NCI-H446 treated with DMSO at 0.1 percent for 48 hours (cell line): ENCODE results near the gene PSAP.

Experiments
- DNase-seq: peaks from one replicate; lab custom pipeline; 2025; lab: John Stamatoyannopoulos, UW

Gene PSAP

DNA sequence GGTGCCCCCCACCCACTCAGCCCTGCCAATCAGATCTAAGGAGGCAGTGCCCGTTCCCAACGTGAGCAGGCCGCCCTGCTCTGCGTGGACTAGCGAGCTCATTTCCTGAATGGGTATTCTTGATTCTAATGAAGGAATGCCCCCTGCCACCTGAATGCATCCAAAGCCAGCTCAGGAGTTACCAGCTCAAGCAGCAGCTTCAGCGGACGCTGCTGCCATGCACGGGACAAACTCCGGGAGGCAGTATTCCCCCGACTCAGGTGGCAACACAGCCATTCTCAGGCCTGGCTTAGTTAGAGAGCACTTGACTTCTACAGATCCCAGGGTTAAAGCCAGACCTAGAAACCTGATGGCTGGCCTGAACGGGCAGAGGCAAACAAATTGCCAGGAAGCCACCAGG is 25.8 kb downstream of the PSAP start:
- DNase-seq, result no peak

DNA sequence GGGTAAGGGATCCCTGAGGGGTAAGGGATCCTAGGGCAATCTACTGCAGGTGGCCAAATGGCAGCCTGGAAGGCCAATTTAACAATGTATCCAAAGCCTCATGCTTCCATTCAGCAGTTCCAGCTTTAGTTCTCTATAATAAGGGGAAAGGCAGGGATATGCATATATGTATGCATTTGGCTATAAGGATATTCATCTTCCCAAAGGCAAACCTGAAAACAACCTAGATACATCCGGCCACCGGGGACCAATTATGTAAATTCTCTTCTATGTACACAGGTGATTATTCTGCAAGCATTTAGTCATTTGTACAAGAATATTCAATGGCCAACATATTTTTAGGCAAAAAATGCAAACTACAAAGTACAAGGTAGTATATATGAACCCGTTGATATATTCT is 26.7 kb downstream of the PSAP start:
- DNase-seq, result no peak

DNA sequence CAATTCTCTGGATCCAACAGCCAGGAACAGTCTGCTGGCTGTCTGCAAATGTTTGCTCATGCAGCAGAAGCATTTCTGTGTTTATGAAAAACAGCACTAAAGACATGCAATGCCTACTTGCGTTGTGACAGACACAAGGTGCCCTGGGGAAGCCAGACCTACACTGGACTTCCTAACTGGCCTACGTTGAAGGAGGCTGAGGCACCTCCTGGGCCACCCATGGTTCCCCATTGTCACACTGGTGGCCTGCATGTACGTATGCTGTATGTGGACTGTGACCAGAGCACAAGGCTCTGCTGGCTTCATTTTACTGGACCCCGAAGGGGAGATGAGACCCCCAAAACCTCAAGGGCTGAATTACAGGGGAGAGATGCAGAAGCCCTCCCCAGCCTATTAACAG is 27.7 kb downstream of the PSAP start:
- no peak for DNase-seq

DNA sequence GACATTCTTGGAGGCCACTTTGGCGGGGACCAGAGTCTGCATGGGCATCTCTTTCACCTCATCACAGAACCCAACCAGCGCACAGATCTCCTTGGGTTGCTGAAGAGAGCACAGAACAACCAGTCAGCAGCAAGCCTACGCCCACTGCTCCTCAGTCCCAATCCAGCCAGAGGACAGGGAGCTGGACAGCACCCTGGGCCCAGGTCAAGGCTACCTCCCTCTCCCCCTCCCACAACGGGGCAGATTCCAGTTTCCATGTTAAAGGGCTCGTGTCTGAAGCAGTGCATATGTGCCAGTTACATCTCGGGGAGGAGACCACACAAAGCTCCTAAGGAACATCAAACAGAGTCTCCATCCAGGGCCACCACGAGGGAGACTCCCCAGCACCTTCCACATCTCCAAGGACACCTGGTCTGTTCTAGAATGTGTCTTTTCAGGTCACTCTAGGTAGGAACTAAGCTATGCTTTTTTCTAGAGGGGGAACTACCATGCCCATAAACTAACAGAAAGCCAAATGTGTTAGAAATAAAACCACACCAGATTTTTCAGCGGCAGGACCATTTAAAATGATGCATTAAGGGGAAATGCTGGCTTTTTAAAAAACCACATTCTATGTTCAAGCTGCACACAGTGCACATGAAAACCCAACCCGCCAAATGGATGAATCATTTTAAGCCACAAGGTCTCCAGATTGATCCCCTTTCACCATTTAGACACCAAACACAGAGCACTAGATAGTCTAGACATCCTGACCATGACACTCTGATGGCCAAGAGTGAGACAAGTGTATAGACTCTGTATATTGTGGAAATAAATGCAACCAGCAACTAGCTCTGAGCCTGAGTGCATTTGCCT is 28.9 kb downstream of the PSAP start:
- no peak for DNase-seq

DNA sequence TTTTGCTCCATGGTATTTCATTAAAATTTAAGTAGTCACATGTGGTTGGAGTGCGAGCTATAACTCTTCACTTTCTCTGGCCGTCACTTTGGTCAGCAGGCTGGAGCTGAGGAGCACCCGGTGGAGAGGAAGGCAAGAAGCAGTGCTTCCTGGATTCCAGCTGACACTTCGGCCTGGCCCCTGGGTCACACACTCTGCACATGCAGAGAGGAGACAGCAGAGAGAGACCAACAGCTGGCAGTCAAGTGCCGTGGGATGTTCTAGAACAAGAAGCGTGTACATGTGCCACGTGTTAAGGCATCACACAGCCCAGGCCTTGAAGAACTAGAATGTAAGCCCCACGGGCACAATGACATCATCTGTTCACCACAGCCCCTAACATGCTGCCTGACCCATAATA is 30.1 kb downstream of the PSAP start:
- DNase-seq, result no peak

DNA sequence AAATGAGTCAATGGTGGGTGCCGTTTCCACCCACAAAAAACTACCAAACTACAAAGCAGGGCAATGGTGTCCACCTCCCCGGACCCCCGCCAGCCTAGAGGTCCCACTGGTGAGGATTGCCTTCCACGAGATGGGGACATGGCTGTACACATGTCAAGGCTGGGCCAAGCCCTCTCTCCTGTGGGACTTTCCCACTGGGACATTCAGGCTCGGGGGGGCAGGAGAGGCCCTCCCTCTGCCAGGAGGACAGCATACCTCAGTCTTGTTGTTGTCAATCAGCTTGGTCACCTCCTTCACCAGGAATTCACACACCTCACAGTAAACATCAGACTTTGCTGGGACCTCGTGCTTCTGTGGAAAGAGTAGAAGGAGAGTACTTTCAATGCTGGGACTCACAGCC is 31.1 kb downstream of the PSAP start:
- no peak for DNase-seq

DNA sequence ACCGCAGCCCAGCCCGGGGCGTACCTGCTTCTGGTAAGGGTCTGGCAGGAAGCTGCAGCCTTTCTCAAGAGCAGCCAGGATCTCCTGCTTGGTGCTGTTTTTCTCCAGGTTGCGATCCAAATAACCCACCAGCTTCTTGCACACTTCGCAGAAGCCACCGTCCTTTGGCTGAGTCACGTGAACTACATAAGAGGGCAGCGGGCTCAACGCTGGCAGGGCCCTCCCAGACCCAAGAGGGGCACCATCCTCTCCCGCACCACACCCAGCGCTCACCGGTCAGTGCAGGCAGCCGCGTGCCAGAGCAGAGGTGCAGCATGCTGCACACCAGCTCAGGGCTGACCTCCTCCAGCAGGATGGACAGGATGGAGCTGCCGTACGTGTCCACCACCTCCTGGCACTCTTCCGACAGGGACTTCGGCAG is 31.6 kb downstream of the PSAP start:
- DNase-seq, result no peak

DNA sequence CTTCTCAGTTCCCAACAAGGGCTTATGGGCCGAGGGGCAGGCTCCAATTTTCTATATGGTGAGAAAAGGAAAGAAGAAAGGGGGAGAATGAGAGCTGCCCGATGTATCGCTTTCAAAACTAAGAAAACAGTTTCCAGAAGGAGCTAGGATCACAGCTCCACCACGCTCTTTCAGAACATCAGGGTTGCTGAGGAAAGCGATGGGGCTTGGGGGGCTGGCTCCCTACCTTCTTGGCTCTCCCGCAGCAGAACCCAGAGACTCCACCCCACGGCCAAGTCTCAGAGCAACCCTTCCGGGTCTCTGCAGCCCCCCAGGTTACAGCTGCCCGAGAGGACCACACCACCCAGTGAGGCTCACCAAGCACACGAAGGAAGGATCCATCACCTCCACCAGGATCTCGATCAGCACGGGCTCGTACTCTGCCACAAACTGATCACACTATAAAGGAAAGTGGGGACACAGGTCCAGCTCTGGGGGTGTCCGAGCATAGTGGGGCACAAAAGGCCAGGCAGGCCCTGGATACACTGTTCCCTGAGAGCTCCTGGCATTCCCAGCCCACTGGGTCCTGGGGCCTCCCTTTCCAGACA is 32.3 kb downstream of the PSAP start:
- DNase-seq, result no peak

DNA sequence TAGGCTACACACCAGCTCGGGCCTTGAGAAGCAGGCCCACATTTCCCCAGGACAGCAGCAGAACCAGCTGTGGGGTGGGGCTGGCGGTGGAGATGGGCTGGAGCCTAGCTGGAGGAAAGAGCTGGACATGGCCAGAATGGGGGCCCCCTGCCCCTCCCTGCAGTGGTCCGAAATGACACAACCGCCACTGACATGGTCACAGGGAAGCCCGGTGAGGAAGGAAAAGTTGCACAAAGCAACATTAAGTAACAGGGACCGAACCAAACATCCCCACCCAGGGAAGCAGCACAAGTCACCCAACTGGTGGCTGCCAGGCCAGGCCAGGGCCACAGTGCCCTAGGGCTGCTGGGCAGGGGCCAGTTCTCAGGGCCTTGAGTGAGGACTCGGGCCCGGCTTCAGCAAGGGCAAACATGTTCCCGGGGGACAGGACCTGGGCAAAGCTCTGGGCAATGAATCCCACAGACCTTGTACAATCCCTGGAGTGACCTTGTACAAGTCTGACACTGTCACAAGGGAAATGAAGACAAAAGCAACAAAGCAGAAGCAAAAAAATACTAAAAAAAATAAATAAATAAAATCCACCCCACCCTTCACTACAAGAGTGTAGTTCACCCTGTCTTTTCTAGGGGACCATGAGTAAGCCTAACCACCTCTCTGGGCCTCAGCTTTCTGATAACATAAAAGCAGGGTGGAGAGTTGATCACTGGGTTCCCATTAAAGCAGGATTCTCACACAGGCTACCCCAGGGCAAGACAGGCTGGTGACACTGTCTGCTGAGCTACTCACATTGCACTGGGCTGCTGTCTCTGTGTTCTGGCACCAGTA is 33.0 kb downstream of the PSAP start:
- DNase-seq, result no peak

DNA sequence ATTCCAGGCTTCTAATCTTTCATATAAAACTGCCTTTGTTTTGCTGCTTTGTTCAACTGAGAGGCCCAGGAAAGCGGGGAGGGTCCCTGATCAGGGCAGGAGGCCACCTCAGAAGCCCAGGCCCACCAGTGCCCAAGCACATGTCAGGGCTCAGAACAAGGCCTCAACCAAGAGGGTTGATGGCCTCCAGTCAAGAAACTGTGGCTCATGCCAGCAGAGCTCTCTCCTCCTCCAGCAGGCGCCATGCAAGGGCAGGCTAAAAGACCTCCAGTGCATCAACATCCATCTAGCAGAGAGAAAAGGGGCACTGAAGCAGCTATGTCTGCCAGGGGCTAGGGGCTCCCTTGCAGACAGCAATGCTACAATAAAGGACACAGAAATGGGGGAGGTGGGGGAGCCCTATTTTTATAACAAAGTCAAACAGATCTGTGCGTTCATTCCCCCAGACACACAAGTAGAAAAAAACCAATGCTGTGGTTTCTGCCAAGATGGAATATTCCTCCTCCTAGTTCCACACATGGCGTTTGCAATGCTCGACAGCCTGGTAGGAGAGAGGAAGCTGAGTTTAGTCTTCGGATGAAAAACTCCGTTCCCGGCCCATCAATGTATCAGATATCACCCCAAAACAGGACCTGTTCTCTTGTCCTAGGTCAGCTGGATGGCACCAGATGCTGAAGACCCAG is 34.0 kb downstream of the PSAP start:
- DNase-seq, result no peak

DNA sequence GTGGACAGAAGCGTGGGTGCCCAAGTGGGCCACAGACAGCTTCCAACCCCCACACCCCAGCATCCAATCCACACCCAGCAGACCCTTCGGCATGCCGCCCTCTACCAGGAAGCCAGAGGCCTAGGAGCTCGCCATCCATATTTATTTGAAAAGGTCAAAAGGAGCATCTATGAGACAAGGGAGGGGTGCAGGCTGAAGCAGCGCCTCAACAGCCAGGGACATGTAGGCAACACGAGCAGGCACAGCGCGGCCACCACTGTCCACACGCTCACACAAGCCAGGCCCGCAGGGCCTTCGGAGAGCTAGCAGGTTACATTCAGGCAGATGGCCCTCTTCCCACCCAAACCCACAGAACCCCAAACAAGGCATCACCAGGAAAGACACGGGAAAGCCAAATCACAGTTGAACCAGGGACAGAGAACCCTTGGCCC is 34.6 kb downstream of the PSAP start:
- no peak for DNase-seq

DNA sequence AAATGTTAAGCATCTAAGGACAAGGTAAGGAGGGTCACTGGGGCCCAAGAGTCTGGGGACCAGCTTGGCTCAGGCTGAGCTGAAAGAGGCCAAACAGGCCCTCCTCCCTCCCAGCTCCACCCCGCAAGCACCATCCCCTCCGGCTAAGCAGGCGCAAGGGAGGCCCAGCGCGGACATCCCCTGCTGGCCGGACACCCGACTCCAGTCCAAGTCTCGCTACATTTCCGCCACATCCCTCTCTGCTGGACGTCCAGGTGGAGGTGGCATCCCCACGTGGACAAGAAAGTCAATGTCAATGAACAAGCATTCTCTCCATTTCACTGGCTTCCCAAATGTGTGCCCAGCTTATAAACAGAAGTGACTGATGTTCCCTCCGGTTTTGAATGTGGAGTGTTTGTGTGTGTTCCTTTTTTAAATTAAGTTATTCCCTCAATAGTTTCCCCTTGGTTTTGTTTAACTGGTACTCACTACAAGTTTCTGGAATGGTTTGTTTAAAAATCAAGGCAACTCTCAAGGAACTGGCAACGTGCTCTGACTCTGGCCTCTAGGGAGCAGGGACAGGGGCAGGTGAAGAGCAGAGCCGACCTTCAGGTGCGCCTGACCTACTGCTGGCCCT is 35.4 kb downstream of the PSAP start:
- DNase-seq, result no peak

DNA sequence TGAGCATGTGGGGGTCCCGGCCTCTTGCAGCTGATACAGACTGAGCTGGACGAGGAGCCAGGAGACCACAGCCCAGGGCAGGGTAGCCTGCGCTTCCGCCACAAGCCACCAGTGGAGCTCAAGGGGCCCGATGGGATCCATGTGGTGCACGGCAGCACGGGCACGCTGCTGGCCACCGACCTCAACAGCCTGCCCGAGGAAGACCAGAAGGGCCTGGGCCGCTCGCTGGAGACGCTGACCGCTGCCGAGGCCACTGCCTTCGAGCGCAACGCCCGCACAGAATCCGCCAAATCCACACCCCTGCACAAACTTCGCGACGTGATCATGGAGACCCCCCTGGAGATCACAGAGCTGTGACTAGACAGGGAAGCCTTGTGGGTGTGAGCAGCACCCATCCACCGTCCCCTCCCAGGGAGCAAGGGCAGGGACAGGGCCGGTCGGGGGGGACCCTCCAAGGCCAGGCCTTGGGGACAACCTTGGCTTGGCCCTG is 36.1 kb downstream of the PSAP start:
- DNase-seq, result no peak

DNA sequence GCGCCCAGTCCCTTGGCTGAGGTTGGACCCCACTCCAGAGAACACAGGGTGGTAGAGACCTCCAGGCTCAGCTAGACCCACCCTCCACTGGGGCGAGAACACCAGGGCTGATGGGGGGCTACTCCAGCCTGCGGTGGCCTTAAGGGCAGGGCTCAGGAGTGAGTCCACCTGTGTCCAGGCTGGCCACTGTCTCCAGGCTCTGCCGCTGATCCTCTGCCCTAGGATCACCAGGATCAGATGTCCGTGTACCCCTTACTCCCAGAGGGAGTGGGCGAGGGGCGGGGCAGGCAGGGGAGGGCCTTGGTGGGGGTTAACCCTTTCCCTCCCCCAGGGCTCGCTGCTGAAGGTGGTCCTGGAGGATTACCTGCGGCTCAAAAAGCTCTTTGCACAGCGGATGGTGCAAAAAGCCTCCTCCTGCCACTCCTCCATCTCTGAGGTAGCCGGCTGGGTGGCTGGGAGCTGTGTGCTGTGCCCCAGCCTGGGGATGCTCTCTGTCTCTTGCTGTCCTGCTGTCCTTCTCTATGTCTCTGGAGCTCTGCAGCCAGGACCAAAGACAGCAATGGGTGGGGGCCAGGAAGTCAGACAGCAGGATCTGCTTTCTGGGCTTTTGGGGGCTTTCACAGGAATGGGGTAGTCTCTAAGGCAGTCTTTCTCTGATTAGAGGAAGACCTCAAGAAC is 38.0 kb downstream of the PSAP start:
- DNase-seq, result no peak

DNA sequence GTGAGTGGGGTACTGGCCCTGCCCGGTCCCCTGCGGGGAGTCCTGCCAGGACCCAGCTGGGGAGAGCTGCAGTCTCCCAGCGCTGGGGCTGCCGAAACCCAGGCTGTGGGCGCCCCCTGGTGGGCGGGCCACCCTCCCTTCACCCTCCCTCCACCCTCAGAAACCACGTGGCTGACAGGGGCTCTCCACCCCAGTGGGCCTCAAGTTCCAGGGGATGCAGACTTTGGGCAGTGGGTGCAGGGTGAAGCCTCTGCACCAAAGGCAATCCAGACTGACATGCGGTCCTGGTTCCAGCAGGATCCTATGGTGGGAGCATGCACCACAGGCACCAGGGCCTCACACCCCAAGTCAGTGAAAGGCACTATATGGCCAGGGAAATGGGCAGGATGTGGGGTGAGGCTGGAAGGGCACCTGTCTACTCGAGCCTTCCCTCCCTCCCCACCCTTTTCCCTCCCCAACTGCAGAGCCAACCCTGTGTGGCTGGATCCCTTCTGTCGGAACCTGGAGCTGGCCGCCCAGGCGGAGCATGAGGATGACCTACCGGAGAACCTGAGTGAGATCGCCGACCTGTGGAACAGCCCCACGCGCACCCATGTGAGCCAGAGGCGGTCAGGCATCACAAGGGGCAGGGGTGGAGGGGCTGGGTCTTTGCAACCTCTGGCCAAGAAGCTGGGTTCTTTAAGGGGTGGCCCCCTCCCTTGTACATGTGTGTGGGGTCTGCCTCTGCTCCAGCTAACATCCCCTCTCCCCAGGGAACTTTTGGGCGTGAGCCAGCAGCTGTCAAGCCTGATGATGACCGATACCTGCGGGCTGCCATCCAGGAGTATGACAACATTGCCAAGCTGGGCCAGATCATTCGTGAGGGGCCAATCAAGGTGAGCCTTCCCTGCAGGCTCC is 38.8 kb downstream of the PSAP start:
- DNase-seq, result no peak

DNA sequence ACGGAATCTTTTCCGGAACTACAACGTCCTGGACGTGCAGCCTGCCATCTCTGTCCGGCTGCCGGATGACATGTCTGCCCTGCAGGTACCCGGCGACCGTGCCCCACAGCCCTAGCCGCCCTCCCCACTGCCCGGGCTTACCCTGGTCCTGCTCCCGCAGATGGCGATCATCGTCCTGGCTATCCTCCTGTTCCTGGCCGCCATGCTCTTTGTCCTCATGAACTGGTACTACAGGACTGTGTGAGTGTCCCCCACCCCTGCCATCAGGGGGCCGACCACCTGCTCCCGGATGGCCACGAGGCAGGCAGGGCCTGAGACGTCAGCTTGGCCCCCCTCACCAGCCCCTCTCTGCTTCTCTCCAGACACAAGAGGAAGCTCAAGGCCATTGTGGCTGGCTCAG is 39.7 kb downstream of the PSAP start:
- DNase-seq, result no peak

DNA sequence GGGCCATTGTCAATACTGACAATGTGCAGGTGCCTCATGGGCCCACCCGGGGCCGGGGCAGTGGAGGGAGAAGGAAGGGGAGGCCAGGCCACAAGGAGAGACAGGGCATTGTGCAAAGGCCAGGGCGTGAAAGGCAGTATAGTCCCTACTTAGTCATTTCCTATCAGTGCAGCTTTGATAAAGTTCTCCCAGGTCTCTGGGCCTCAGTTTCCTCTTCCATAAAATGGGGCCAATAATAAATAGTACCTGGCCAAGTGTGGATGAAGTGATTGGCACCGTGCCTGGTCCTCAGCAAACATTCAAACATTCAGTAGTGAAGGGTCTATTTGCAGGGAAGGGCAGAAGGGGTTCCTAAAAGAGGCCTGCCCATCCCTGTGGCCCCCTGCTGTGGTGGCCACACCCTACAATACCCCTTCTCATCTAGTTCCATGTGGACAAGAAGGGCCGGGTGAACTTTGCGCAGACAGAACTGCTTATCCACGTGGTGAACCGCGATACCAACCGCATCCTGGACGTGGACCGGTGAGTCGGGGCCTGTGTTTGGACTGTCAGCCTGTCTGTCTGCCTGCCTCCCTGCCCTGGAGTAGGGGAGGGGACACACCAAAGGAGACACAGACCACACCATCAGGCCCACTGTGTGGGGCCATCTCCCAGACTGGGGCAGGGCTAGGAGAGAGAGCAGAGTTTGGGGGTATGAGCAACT is 40.9 kb downstream of the PSAP start:
- DNase-seq, result no peak

DNA sequence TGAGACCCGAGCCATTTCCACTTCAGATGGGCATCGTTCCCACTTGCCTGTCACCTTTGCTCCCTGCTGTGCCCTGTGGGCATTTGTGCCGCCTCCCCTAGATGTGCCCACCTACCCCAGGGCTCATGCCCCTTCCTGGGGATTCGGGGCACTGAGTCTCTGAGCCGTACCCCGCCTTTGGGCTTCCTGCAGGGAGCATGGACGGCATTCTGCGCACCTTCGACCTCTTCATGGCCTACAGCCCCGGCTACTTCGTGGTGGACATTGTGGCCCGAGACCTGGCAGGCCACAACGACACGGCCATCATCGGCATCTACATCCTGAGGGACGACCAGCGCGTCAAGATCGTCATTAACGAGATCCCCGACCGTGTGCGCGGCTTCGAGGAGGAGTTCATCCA is 41.4 kb downstream of the PSAP start:
- no peak for DNase-seq
